ENCODE measurements around the gene HHAT.

Gene HHAT

GRCh38 chr1:210477328-210477924 is 148.7 kb downstream of the HHAT start:
- DNase-seq (ENCODE audit: extremely low read depth in 1 of 2, low read depth in 1 of 2), result no peak

GRCh38 chr1:210478820-210479219 is 150.1 kb downstream of the HHAT start:
- DNase-seq (ENCODE audit: extremely low read depth in 1 of 2, low read depth in 1 of 2), result no peak

GRCh38 chr1:210482491-210482890 is 153.8 kb downstream of the HHAT start:
- DNase-seq (ENCODE audit: extremely low read depth in 1 of 2, low read depth in 1 of 2), result no peak

GRCh38 chr1:210482945-210483617 is 154.4 kb downstream of the HHAT start:
- DNase-seq (ENCODE audit: extremely low read depth in 1 of 2, low read depth in 1 of 2), result no peak

GRCh38 chr1:210483821-210484220 is 155.1 kb downstream of the HHAT start:
- no peak for DNase-seq (ENCODE audit: extremely low read depth in 1 of 2, low read depth in 1 of 2)

- DNase-seq (ENCODE audit: extremely low read depth in 1 of 2, low read depth in 1 of 2), result no peak
Observed at GRCh38 chr1:210487021-210487420, 158.3 kb downstream of the HHAT start.

GRCh38 chr1:210489491-210489890 is 160.8 kb downstream of the HHAT start:
- DNase-seq (ENCODE audit: extremely low read depth in 1 of 2, low read depth in 1 of 2), result no peak

GRCh38 chr1:210490781-210491180 is 162.1 kb downstream of the HHAT start:
- no peak for DNase-seq (ENCODE audit: extremely low read depth in 1 of 2, low read depth in 1 of 2)

GRCh38 chr1:210496063-210496462 is 167.4 kb downstream of the HHAT start:
- no peak for DNase-seq (ENCODE audit: extremely low read depth in 1 of 2, low read depth in 1 of 2)

- DNase-seq (ENCODE audit: extremely low read depth in 1 of 2, low read depth in 1 of 2), result no peak
Observed at GRCh38 chr1:210499956-210500355, 171.3 kb downstream of the HHAT start.

- DNase-seq (ENCODE audit: extremely low read depth in 1 of 2, low read depth in 1 of 2), result no peak
Observed at GRCh38 chr1:210500831-210501230, 172.1 kb downstream of the HHAT start.

- DNase-seq (ENCODE audit: extremely low read depth in 1 of 2, low read depth in 1 of 2), result no peak
Observed at GRCh38 chr1:210504286-210504685, 175.6 kb downstream of the HHAT start.

GRCh38 chr1:210505601-210506496 is 177.1 kb downstream of the HHAT start:
- no peak for DNase-seq (ENCODE audit: extremely low read depth in 1 of 2, low read depth in 1 of 2)

GRCh38 chr1:210506689-210507088 is 178.0 kb downstream of the HHAT start:
- DNase-seq (ENCODE audit: extremely low read depth in 1 of 2, low read depth in 1 of 2), result no peak

GRCh38 chr1:210516092-210516656 is 187.5 kb downstream of the HHAT start:
- no peak for DNase-seq (ENCODE audit: extremely low read depth in 1 of 2, low read depth in 1 of 2)

- no peak for DNase-seq (ENCODE audit: extremely low read depth in 1 of 2, low read depth in 1 of 2)
Observed at GRCh38 chr1:210516697-210517459, 188.2 kb downstream of the HHAT start.

GRCh38 chr1:210523830-210524229 is 195.1 kb downstream of the HHAT start:
- DNase-seq (ENCODE audit: extremely low read depth in 1 of 2, low read depth in 1 of 2), result no peak

GRCh38 chr1:210525716-210526454 is 197.2 kb downstream of the HHAT start:
- no peak for DNase-seq (ENCODE audit: extremely low read depth in 1 of 2, low read depth in 1 of 2)

GRCh38 chr1:210527091-210527490 is 198.4 kb downstream of the HHAT start:
- DNase-seq (ENCODE audit: extremely low read depth in 1 of 2, low read depth in 1 of 2), result no peak

Data from stimulated activated CD8-positive, alpha-beta memory T cell treated with anti-CD3 and anti-CD28 coated beads, Interleukin-7, amount 100 ng/mL, for 48 hours (primary cell).